IMR-90 (cell line): ENCODE data around the gene KCNMA1. TPM values are rescaled to one million over a fixed set of nuclear protein-coding genes. Genes with fewer than 3 reads are reported as not detected.

ENCODE experiments used
- ATAC-seq: fragments of 200-7000 bp; cut with Tn5 transposase; 2 replicates; pipeline ENCODE4 v1.9.1; 2020; ENCODE audit warnings: low read depth, mild to moderate bottlenecking, moderate library complexity
- BruUV-seq: library from RNA; stranded (reverse); fragments of 400-500 nt; replicated peaks from 2 replicates; lab custom pipeline; 2021; lab: Mats Ljungman, UMichigan
- CTCF ChIA-PET: fragments of 300-600 bp; formaldehyde crosslinking; extraction: SDS; loops from one replicate; lab custom pipeline; 2021; ENCODE audit warnings: antibody characterized with exemption; lab: Yijun Ruan, JAX
- POLR2A ChIA-PET: fragments of 300-600 bp; sonication (Branson Sonifier 250); formaldehyde crosslinking; loops from one replicate; lab custom pipeline; 2022; ENCODE audit warnings: antibody characterized with exemption; ENCODE audit not compliant: unreplicated experiment; lab: Charles Lee
- DNase-seq: peaks from one replicate; pipeline ENCODE4 v3.0.0; 2013
- H2AFZ ChIP-seq: replicated peaks from 2 replicates; pipeline ENCODE3; 2013; ENCODE audit warnings: low read length, mild to moderate bottlenecking; ENCODE audit not compliant: poor library complexity
- H2AK5ac ChIP-seq: 2 replicates; pipeline ENCODE4 v1.6.1; 2013; ENCODE audit warnings: low read depth, low read length, inconsistent platforms
- H2AK9ac ChIP-seq: replicated peaks from 2 replicates; pipeline ENCODE3; 2013; ENCODE audit warnings: mild to moderate bottlenecking, low read depth, low read length, moderate library complexity; ENCODE audit not compliant: poor library complexity
- H2BK120ac ChIP-seq: 2 replicates; pipeline ENCODE4 v1.6.1; 2013; ENCODE audit warnings: low read depth, low read length, inconsistent platforms
- H2BK15ac ChIP-seq: 3 replicates; pipeline ENCODE4 v1.6.1; 2013; ENCODE audit warnings: low read depth, low read length, inconsistent platforms
- H2BK20ac ChIP-seq: 2 replicates; pipeline ENCODE4 v1.6.1; 2013; ENCODE audit warnings: low read depth, mild to moderate bottlenecking, inconsistent platforms, low read length, moderate library complexity
- H2BK5ac ChIP-seq: 2 replicates; pipeline ENCODE4 v1.6.1; 2013; ENCODE audit warnings: mild to moderate bottlenecking, low read depth, low read length, inconsistent platforms; ENCODE audit not compliant: poor library complexity, severe bottlenecking
- H3K14ac ChIP-seq: replicated peaks from 2 replicates; pipeline ENCODE4 v1.6.1; 2013; ENCODE audit warnings: low read depth, low read length, inconsistent platforms
- H3K18ac ChIP-seq: 2 replicates; pipeline ENCODE4 v1.6.1; 2013; ENCODE audit warnings: low read depth, low read length, control low read depth
- H3K23ac ChIP-seq: 2 replicates; pipeline ENCODE4 v1.6.1; 2013; ENCODE audit warnings: low read depth, low read length, inconsistent platforms
- H3K27ac ChIP-seq: 2 replicates; pipeline ENCODE4 v1.5.1; 2013; ENCODE audit warnings: mild to moderate bottlenecking, control low read depth, low read length; ENCODE audit not compliant: insufficient read depth
- H3K27me3 ChIP-seq: 2 replicates; pipeline ENCODE4 v1.6.1; 2013; ENCODE audit warnings: low read length; ENCODE audit not compliant: control insufficient read depth, insufficient read depth
- H3K36me3 ChIP-seq: 2 replicates; pipeline ENCODE4 v1.6.1; 2013; ENCODE audit warnings: low read length, mixed read lengths; ENCODE audit not compliant: control insufficient read depth, insufficient read depth
- H3K4ac ChIP-seq: 2 replicates; pipeline ENCODE4 v1.6.1; 2013; ENCODE audit warnings: low read depth, low read length, inconsistent platforms
- H3K4me1 ChIP-seq: 2 replicates; pipeline ENCODE4 v1.6.1; 2013; ENCODE audit warnings: low read length, mixed read lengths; ENCODE audit not compliant: control insufficient read depth, insufficient read depth
- H3K4me2 ChIP-seq: 2 replicates; pipeline ENCODE4 v1.6.1; 2013; ENCODE audit warnings: low read depth, mild to moderate bottlenecking, control low read depth, low read length, moderate library complexity
- H3K4me3 ChIP-seq: 2 replicates; pipeline ENCODE4 v1.5.1; 2013; ENCODE audit warnings: low read depth, mild to moderate bottlenecking, control low read depth, low read length, moderate library complexity; ENCODE audit not compliant: insufficient read depth
- H3K56ac ChIP-seq: 2 replicates; pipeline ENCODE4 v1.6.1; 2013; ENCODE audit warnings: low read length, inconsistent platforms; ENCODE audit not compliant: insufficient read depth; ENCODE audit errors: extremely low read depth
- H3K79me1 ChIP-seq, 2 experiments: 2 replicates each; pipeline ENCODE4 v1.6.1; 2013; ENCODE audit warnings: low read length in 2 of 2, inconsistent platforms in 1 of 2, low read depth in 1 of 2
- H3K9ac ChIP-seq: 2 replicates; pipeline ENCODE4 v1.6.1; 2013; ENCODE audit warnings: low read depth, low read length, control low read depth
- H3K9me1 ChIP-seq: 2 replicates; pipeline ENCODE4 v1.6.1; 2013; ENCODE audit warnings: low read length, inconsistent platforms; ENCODE audit not compliant: insufficient read depth
- H3K9me3 ChIP-seq: 2 replicates; pipeline ENCODE4 v1.6.1; 2013; ENCODE audit warnings: low read length; ENCODE audit not compliant: control insufficient read depth, insufficient read depth
- H4K20me1 ChIP-seq: 2 replicates; pipeline ENCODE4 v1.6.1; 2013; ENCODE audit warnings: low read length, inconsistent platforms; ENCODE audit not compliant: insufficient read depth
- H4K5ac ChIP-seq: 2 replicates; pipeline ENCODE4 v1.6.1; 2013; ENCODE audit warnings: mild to moderate bottlenecking, low read depth, low read length, control low read depth
- H4K8ac ChIP-seq, 2 experiments: 2 replicates each; pipeline ENCODE4 v1.6.1; 2013; ENCODE audit warnings: low read depth in 2 of 2, low read length in 2 of 2, control low read depth in 1 of 2, inconsistent platforms in 1 of 2
- H4K91ac ChIP-seq: 2 replicates; pipeline ENCODE4 v1.6.1; 2013; ENCODE audit warnings: low read depth, low read length, inconsistent platforms; ENCODE audit not compliant: insufficient read depth
- BHLHE40 ChIP-seq: fragments of 150-350 bp; IDR thresholded peaks from 2 replicates; pipeline ENCODE4 v1.6.1; 2016; ENCODE audit warnings: mild to moderate bottlenecking, low read depth, low read length
- CEBPB ChIP-seq: IDR thresholded peaks from 2 replicates; pipeline ENCODE4 v1.6.1; 2012; ENCODE audit warnings: low read depth, low read length, improper control_type of control experiment
- FOS ChIP-seq: fragments of 150-350 bp; IDR thresholded peaks from 2 replicates; pipeline ENCODE4 v1.6.1; 2016; ENCODE audit warnings: low read depth, low read length
- MAZ ChIP-seq: IDR thresholded peaks from 2 replicates; pipeline ENCODE4 v1.6.1; 2012; ENCODE audit warnings: low read depth, mild to moderate bottlenecking, low read length, improper control_type of control experiment, moderate library complexity, borderline replicate concordance
- MXI1 ChIP-seq: IDR thresholded peaks from 2 replicates; pipeline ENCODE4 v1.6.1; 2012; ENCODE audit warnings: low read depth, mild to moderate bottlenecking, low read length, moderate library complexity, borderline replicate concordance
- NFE2L2 ChIP-seq: fragments of 150-350 bp; IDR thresholded peaks from 2 replicates; pipeline ENCODE4 v1.6.1; 2016; ENCODE audit warnings: low read depth, mild to moderate bottlenecking, low read length
- RAD21 ChIP-seq: IDR thresholded peaks from 2 replicates; pipeline ENCODE4 v1.6.1; 2012; ENCODE audit warnings: low read length, improper control_type of control experiment
- RCOR1 ChIP-seq: IDR thresholded peaks from 2 replicates; pipeline ENCODE4 v1.6.1; 2012; ENCODE audit warnings: mild to moderate bottlenecking, low read length, improper control_type of control experiment; ENCODE audit not compliant: insufficient replicate concordance
- RFX5 ChIP-seq: IDR thresholded peaks from 2 replicates; pipeline ENCODE4 v1.8.0; 2012; ENCODE audit warnings: low read depth, mild to moderate bottlenecking, low read length, moderate library complexity
- SMC3 ChIP-seq: fragments of 150-350 bp; IDR thresholded peaks from 2 replicates; pipeline ENCODE4 v1.6.1; 2016; ENCODE audit warnings: low read depth, mild to moderate bottlenecking, antibody characterized with exemption, low read length, moderate library complexity
- WGBS, 2 experiments: methylation state at CpG; one replicate each; pipeline versions ENCODE4 v1.1.5 to v1.1.7; 2013; ENCODE audit warnings: missing lambda C conversion rate in 2 of 2; ENCODE audit not compliant: insufficient read length in 1 of 2; ENCODE audit errors: extremely low coverage in 2 of 2; 5-methylcytosine and 5-hydroxymethylcytosine counted together
- dilution Hi-C: fragments of 300-500 bp; cut with HindIII; formaldehyde crosslinking; loops from one replicate; pipeline ENCODE4 v1.14.3; 2018; ENCODE audit warnings: low sequenced_read_pairs; ENCODE audit not compliant: unreplicated experiment
- in situ Hi-C: fragments of 300-500 bp; cut with MboI; formaldehyde crosslinking; loops from 3 replicates; pipeline ENCODE4 v1.14.3; 2019; ENCODE audit warnings: low sequenced_read_pairs, inconsistent platforms, mixed read lengths
- intact Hi-C: fragments of 100-400 bp; cut with micrococcal nuclease; formaldehyde crosslinking; loops from 2 replicates; pipeline ENCODE4 v1.10.0; 2022
- polyA plus RNA-seq, 3 experiments: library from polyadenylated mRNA; depleted of rRNA; stranded (reverse); fragments of >200 nt; gene quantifications; 2 replicates each; pipeline ENCODE4 v1.2.3, GENCODE V29; 2012; ENCODE audit warnings: low replicate concordance in 1 of 3
- total RNA-seq: library from RNA; depleted of rRNA; stranded (reverse); fragments of >200 nt; gene quantifications from 2 replicates; pipeline ENCODE4 v1.2.3, GENCODE V29; 2012
- TF ChIP-seq, protein P1 (sequence below): fragments of 150-350 bp; IDR thresholded peaks from 2 replicates; pipeline ENCODE4 v1.6.1; 2016; ENCODE audit warnings: low read depth, mild to moderate bottlenecking, low read length, moderate library complexity, borderline replicate concordance
- TF ChIP-seq, protein P2 (sequence below): fragments of 150-350 bp; IDR thresholded peaks from 2 replicates; pipeline ENCODE4 v1.6.1; 2017; ENCODE audit warnings: mild to moderate bottlenecking, antibody characterized with exemption, low read length, low read depth

The KCNMA1 gene
- total and polyA plus RNA-seq, 2 of the 4 experiments (the other 2 are of a cell fraction): 25.6 to 29.6 TPM

GRCh38 chr10:77393821-77394501, 243.6 kb downstream of the KCNMA1 start:
- H3K36me3 ChIP-seq: no peaks in the 10 kb centered on the region
- CTCF ChIA-PET: interaction anchor here (0.8 to 1.8 kb wide), 2 partner anchors 119 to 220 kb away, joined by 3 to 5 read pairs; no protein-coding TSS in a partner anchor
- peak overlapping the region; percentile 44 for H3K23ac ChIP-seq
- 0 out of 2 replicates have a peak overlapping the region, but pooled peaks have one; percentile 4 for H4K5ac ChIP-seq
- no TSS peak for BruUV-seq
- no peak overlapping the region; the same call in 1 of the 2 replicates for H3K27ac ChIP-seq
- H4K8ac ChIP-seq: peak overlapping the region; percentile 49 to 82
- peak overlapping the region; percentile 97 for H2BK120ac ChIP-seq
- H3K4ac ChIP-seq: peak overlapping the region; percentile 92
- H2AK9ac ChIP-seq: peak overlapping the region; percentile 73
- H3K9me1 ChIP-seq: peaks cover 27% of the 10 kb centered on the region
- peak overlapping the region; percentile 99 for H2BK20ac ChIP-seq
- peak overlapping the region; percentile 98; the same call in 2 of the 3 replicates for H2BK15ac ChIP-seq
- 94% methylated on average over 6 of the region's 9 CpGs; no CpG with 5 or more reads in 1 of the 2 experiments for WGBS, 2 experiments
- H4K20me1 ChIP-seq: peaks cover 4% of the 10 kb centered on the region; the same call in 1 of the 2 replicates
- H3K27me3 ChIP-seq: no peaks in the 10 kb centered on the region
- peak overlapping the region; percentile 97 for H2AK5ac ChIP-seq
- in situ Hi-C loops (loop anchor here (10.0 kb wide), 1 partner anchor 219 kb away; no protein-coding TSS in a partner anchor), intact Hi-C loops (loop anchor here (1.0 to 10.0 kb wide), 6 partner anchors 22 to 363 kb away; no protein-coding TSS in a partner anchor), dilution Hi-C loops (no loop called here)
- POLR2A ChIA-PET: interaction anchor here (1.3 kb wide), 1 partner anchor 43 kb away, joined by 5 read pairs; no protein-coding TSS in a partner anchor
- no peak overlapping the region for H3K56ac ChIP-seq
- ATAC-seq: no peak
- no peak overlapping the region for H3K9ac ChIP-seq
- H2AFZ ChIP-seq: peak overlapping the region; percentile 58
- TF ChIP-seq MXI1: no peak
- TF ChIP-seq, protein P1, sequence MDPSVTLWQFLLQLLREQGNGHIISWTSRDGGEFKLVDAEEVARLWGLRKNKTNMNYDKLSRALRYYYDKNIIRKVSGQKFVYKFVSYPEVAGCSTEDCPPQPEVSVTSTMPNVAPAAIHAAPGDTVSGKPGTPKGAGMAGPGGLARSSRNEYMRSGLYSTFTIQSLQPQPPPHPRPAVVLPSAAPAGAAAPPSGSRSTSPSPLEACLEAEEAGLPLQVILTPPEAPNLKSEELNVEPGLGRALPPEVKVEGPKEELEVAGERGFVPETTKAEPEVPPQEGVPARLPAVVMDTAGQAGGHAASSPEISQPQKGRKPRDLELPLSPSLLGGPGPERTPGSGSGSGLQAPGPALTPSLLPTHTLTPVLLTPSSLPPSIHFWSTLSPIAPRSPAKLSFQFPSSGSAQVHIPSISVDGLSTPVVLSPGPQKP: no peak
- TF ChIP-seq FOS: no peak
- TF ChIP-seq RCOR1: no peak
- TF ChIP-seq SMC3: no peak
- no peak for TF ChIP-seq CEBPB
- no peak for TF ChIP-seq NFE2L2
- TF ChIP-seq BHLHE40: no peak
- TF ChIP-seq, protein P2, sequence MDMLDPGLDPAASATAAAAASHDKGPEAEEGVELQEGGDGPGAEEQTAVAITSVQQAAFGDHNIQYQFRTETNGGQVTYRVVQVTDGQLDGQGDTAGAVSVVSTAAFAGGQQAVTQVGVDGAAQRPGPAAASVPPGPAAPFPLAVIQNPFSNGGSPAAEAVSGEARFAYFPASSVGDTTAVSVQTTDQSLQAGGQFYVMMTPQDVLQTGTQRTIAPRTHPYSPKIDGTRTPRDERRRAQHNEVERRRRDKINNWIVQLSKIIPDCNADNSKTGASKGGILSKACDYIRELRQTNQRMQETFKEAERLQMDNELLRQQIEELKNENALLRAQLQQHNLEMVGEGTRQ: no peak
- no peak for TF ChIP-seq MAZ
- TF ChIP-seq RAD21: no peak
- no peak for TF ChIP-seq RFX5
- H3K4me1 ChIP-seq: peaks cover 29% of the 10 kb centered on the region
- H3K4me3 ChIP-seq: no peak overlapping the region
- peak overlapping the region; percentile 82 for H2BK5ac ChIP-seq
- no peak for DNase-seq
- no peak overlapping the region for H3K4me2 ChIP-seq
- peak overlapping the region; percentile 77 for H3K14ac ChIP-seq
- H3K18ac ChIP-seq: no peak overlapping the region
- H3K9me3 ChIP-seq: no peaks in the 10 kb centered on the region
- H3K79me1 ChIP-seq: peaks cover 0 to 23% of the 10 kb centered on the region in 2 experiments; a peak in 3 of 4 replicates
- H4K91ac ChIP-seq: peak overlapping the region; percentile 89
